K562 (cell line): Measurements from ENCODE around the gene TRAPPC2L. TPM values are rescaled to one million over a fixed set of nuclear protein-coding genes. Genes with fewer than 3 reads are reported as not detected.
A peak's percentile ranks its signal among the peaks of the same experiment; 100 is the strongest.

Experiments used
- ASH1L ChIP-seq: fragments of 450-650 bp; IDR thresholded peaks from 2 replicates; pipeline ENCODE4 v1.6.1; 2018; ENCODE audit warnings: borderline replicate concordance, mild to moderate bottlenecking, low read depth; ENCODE audit not compliant: partially characterized antibody
- BRCA1 ChIP-seq, 2 experiments: fragments of 450-650 bp in 1 of 2; sonication (generic) in 1 of 2; formaldehyde crosslinking in 1 of 2; IDR thresholded peaks; 2 replicates each; pipeline versions ENCODE4 v1.5.0 to v1.6.1; 2017 to 2020; ENCODE audit warnings: mild to moderate bottlenecking in 1 of 2, missing genetic modification reagents in 1 of 2
- ESRRB ChIP-seq: fragments of 250-450 bp; sonication (Bioruptor Pico); IDR thresholded peaks from 2 replicates; pipeline ENCODE4 v1.5.0; 2020; ENCODE audit warnings: mild to moderate bottlenecking, moderate library complexity, borderline replicate concordance
- ETS1 ChIP-seq: conservative IDR thresholded peaks from 2 replicates; pipeline ENCODE4 v1.6.1; 2011; ENCODE audit warnings: low read depth, mild to moderate bottlenecking, low read length; ENCODE audit not compliant: control insufficient read depth
- HEY1 ChIP-seq: fragments of 250-450 bp; sonication (Bioruptor Pico); IDR thresholded peaks from 2 replicates; pipeline ENCODE4 v1.5.0; 2020; ENCODE audit warnings: mild to moderate bottlenecking, moderate library complexity, borderline replicate concordance
- HMGN3 ChIP-seq: IDR thresholded peaks from 2 replicates; pipeline ENCODE4 v1.6.1; 2011; ENCODE audit warnings: borderline replicate concordance, low read depth, mild to moderate bottlenecking, mixed read lengths, low read length; ENCODE audit not compliant: insufficient read length; ENCODE audit errors: extremely low read depth
- JUN ChIP-seq, 2 experiments: sonication (generic) in 1 of 2; formaldehyde crosslinking in 1 of 2; IDR thresholded peaks; 2 replicates each; pipeline versions ENCODE4 v1.6.1 to v1.8.0; 2012 to 2022; ENCODE audit warnings: borderline replicate concordance in 2 of 2, mild to moderate bottlenecking in 2 of 2, improper control_type of control experiment in 1 of 2, low read depth in 1 of 2, low read length in 1 of 2, missing genetic modification reagents in 1 of 2
- MLLT1 ChIP-seq, 2 experiments: fragments of 450-650 bp; IDR thresholded peaks; 2 replicates each; pipeline ENCODE4 v1.6.1; 2016
- NFRKB ChIP-seq: fragments of 450-650 bp; IDR thresholded peaks from 2 replicates; pipeline ENCODE4 v1.6.1; 2016; ENCODE audit warnings: low read depth
- PBX2 ChIP-seq, 2 experiments: IDR thresholded peaks in 1 of 2; conservative IDR thresholded peaks in 1 of 2; 2 replicates each; pipeline ENCODE4 v1.6.1; 2016; ENCODE audit warnings: low read depth in 2 of 2, mild to moderate bottlenecking in 1 of 2, missing compliant biosample characterization in 1 of 2, missing genetic modification characterization in 1 of 2, moderate library complexity in 1 of 2
- PML ChIP-seq: IDR thresholded peaks from 2 replicates; pipeline ENCODE4 v1.6.1; 2012; ENCODE audit warnings: low read length, inconsistent platforms
- POLR2B ChIP-seq: fragments of 450-650 bp; IDR thresholded peaks from 2 replicates; pipeline ENCODE4 v1.6.1; 2018; ENCODE audit warnings: low read depth; ENCODE audit not compliant: partially characterized antibody
- POLR2G ChIP-seq: fragments of 200-400 bp; formaldehyde crosslinking; IDR thresholded peaks from 2 replicates; pipeline ENCODE4 v1.6.1; 2017; ENCODE audit warnings: low read depth, mild to moderate bottlenecking, antibody characterized with exemption, low read length, moderate library complexity
- TGIF2 ChIP-seq: sonication (generic); formaldehyde crosslinking; IDR thresholded peaks from 2 replicates; pipeline ENCODE4 v1.8.1; 2022; ENCODE audit warnings: mild to moderate bottlenecking, missing genetic modification reagents, moderate library complexity
- ZKSCAN3 ChIP-seq: fragments of 250-450 bp; sonication (Bioruptor Pico); IDR thresholded peaks from 2 replicates; pipeline ENCODE4 v1.4.0; 2020
- ZNF511 ChIP-seq: sonication (generic); formaldehyde crosslinking; IDR thresholded peaks from 2 replicates; pipeline ENCODE4 v1.8.0; 2022; ENCODE audit warnings: mild to moderate bottlenecking, missing genetic modification reagents
- polyA plus RNA-seq, 8 experiments: library from polyadenylated mRNA; depleted of rRNA in 4 of 8; stranded (reverse) in 5 of 8; unstranded in 3 of 8; fragments of >200 nt; fragmentation: Nextera tagmentation in 2 of 8; fragmentation: Illumina TruSeq in 1 of 8; extraction: Ambion mirVana in 2 of 8; extraction: Trizol in 1 of 8; gene quantifications; 2 replicates each; pipeline versions ENCODE4 v1.2.1 to v1.2.3, GENCODE V29; 2011 to 2014; ENCODE audit warnings: inconsistent platforms in 1 of 8, missing spikeins in 1 of 8
- total RNA-seq, 7 experiments: library from RNA; depleted of rRNA in 6 of 7; stranded (reverse); fragments of >200 nt in 6 of 7; fragmentation: Illumina TruSeq in 2 of 7; extraction: Trizol in 2 of 7; gene quantifications; 2 replicates each; pipeline versions ENCODE4 v1.2.1 to v1.2.3, GENCODE V29; 2011 to 2021; ENCODE audit warnings: low replicate concordance in 1 of 7
- TF ChIP-seq, protein P1 (sequence below): sonication (generic); formaldehyde crosslinking; IDR thresholded peaks from 2 replicates; pipeline ENCODE4 v1.8.0; 2022; ENCODE audit warnings: mild to moderate bottlenecking, missing genetic modification reagents, borderline replicate concordance

The TRAPPC2L gene
- total and polyA plus RNA-seq, 9 of the 15 experiments (the other 6 are each of a cell fraction or from before 2014, with no cell fraction given), result 60.4 to 398 (median 97.5) TPM

DNA sequence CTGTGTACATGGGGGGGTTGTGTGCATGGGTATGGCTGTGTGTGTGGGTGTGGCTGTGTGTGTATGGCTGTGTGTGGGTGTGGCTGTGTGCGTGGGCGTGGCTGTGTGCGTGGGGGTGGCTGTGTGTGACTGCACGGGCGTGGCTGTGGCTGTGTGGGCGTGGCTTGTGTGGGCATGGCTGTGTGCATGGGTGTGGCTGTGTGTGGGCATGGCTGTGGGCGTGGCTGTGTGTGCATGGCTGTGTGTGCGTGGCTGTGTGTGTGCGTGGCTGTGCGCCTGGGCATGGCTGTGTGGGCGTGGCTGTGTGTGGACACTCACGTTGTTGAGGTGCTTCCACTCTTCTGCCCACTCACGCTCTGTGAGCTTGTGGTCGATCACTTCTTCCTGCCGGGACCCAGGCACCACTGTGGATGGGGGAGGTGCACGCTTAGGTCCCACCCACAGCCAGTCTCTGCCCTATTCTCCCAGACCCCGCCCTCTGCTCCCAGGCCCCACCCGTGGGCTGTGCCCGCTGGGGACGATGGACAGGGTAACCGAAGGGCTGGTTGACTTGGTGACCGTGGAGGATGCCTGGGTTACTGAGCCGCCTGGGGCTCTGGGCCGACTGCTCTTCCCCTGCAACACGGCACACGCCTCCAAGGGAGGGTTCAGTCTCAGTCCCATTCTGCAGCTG is 25.6 kb downstream of the TRAPPC2L start (continued):
- TF ChIP-seq, protein P1, sequence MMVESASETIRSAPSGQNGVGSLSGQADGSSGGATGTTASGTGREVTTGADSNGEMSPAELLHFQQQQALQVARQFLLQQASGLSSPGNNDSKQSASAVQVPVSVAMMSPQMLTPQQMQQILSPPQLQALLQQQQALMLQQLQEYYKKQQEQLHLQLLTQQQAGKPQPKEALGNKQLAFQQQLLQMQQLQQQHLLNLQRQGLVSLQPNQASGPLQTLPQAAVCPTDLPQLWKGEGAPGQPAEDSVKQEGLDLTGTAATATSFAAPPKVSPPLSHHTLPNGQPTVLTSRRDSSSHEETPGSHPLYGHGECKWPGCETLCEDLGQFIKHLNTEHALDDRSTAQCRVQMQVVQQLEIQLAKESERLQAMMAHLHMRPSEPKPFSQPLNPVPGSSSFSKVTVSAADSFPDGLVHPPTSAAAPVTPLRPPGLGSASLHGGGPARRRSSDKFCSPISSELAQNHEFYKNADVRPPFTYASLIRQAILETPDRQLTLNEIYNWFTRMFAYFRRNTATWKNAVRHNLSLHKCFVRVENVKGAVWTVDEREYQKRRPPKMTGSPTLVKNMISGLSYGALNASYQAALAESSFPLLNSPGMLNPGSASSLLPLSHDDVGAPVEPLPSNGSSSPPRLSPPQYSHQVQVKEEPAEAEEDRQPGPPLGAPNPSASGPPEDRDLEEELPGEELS (CRISPR knock-in tag), result peak; percentile 80; the same call in 1 of the 2 replicates
- no peak for TF ChIP-seq ZNF511 (CRISPR knock-in tag)
- no peak for TF ChIP-seq ZKSCAN3 (CRISPR knock-in tag)
- TF ChIP-seq MLLT1 (IDR thresholded peaks at IDR 0.05), result peak; percentile 38 to 82; a peak in 1 of 4 replicates
- TF ChIP-seq ASH1L, result no peak
- TF ChIP-seq HEY1 (CRISPR knock-in tag), result no peak
- no peak for TF ChIP-seq BRCA1 (IDR thresholded peaks at IDR 0.05)
- no peak for TF ChIP-seq BRCA1 (CRISPR knock-in tag; IDR thresholded peaks at IDR 0.05)
- TF ChIP-seq NFRKB, result no peak
- peak; percentile 78 for TF ChIP-seq POLR2B
- no peak for TF ChIP-seq ETS1
- peak; percentile 30 for TF ChIP-seq HMGN3
- TF ChIP-seq JUN (IDR thresholded peaks at IDR 0.05; ENCODE audit: borderline replicate concordance, low read depth, low read length), result no peak
- TF ChIP-seq JUN (CRISPR knock-in tag; IDR thresholded peaks at IDR 0.05; ENCODE audit: borderline replicate concordance), result no peak
- TF ChIP-seq PML, result no peak
- TF ChIP-seq ESRRB, result no peak
- no peak for TF ChIP-seq PBX2 (CRISPR knock-in tag; IDR thresholded peaks at IDR 0.05; ENCODE audit: low read depth)
- TF ChIP-seq PBX2 (tag; conservative IDR thresholded peaks at IDR 0.05; ENCODE audit: low read depth), result no peak
- no peak for TF ChIP-seq TGIF2
- TF ChIP-seq POLR2G, result peak; percentile 76
